PFSK-1 (cell line): ENCODE measurements around the gene BCO1.

Experiments
- POLR2AphosphoS5 ChIP-seq: IDR thresholded peaks from 2 replicates; pipeline ENCODE4 v1.6.1; 2012; ENCODE audit warnings: low read depth, mild to moderate bottlenecking, control low read depth, low read length, moderate library complexity
- REST ChIP-seq, 2 experiments: IDR thresholded peaks; 2 replicates each; pipeline versions ENCODE4 v1.6.1 to v1.8.0; 2011 to 2012; ENCODE audit warnings: low read depth in 2 of 2, low read length in 2 of 2, control low read depth in 1 of 2, inconsistent platforms in 1 of 2, mild to moderate bottlenecking in 1 of 2, moderate library complexity in 1 of 2; ENCODE audit not compliant: insufficient read depth in 1 of 2

DNA sequence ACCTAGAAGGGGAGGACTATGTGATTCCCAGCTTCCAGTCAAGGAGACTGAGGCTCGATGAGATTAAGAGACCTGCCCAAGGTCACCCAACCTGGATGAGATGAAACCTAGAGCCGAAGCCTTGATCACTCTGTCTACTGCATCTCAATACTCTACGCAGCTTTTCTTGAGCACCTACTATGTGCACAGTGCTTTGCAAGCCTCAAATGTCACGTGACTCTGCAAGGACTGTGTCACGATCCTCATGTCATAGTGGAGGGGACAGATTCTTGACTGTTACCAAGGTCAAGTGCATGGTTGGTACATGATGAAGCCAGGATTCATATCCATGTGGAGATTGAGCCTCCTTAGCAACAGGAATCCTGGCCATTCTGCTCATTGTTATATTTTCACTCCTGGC lies 14.7 kb downstream of the BCO1 start:
- TF ChIP-seq REST (IDR thresholded peaks at IDR 0.05; ENCODE audit: insufficient read depth in 1 of 2, low read depth in 2 of 2, low read length in 2 of 2) (no peak), POLR2AphosphoS5 (no peak)
